K562 (cell line): ENCODE results near the gene MAPK4. TPM values are rescaled to one million over a fixed set of nuclear protein-coding genes. Genes with fewer than 3 reads are reported as not detected.

Experiments
- ATAC-seq: fragments of 200-7000 bp; cut with Tn5 transposase; 3 replicates; pipeline ENCODE4 v1.9.1; 2020; ENCODE audit warnings: moderate library complexity
- BruUV-seq: library from RNA; stranded (reverse); fragments of 400-500 nt; replicated peaks from 2 replicates; lab custom pipeline; 2021; lab: Mats Ljungman, UMichigan
- CTCF ChIA-PET: fragments of 300-600 bp; formaldehyde crosslinking; extraction: SDS; loops from one replicate; lab custom pipeline; 2021; ENCODE audit warnings: low intra/inter-chr PET ratio; lab: Yijun Ruan, JAX
- POLR2A ChIA-PET: fragments of 300-600, 350-650 bp; sonication (Branson Sonifier 250); formaldehyde crosslinking; extraction: SDS; loops from one replicate; lab custom pipeline; 2021; ENCODE audit warnings: antibody characterized with exemption, inconsistent platforms; lab: Yijun Ruan, JAX
- DNase-seq, 4 experiments: peaks; one replicate each; pipeline versions ENCODE4 v3.0.0 to v3.0.0-alpha.2; 2011 to 2018; ENCODE audit warnings: low spot score in 3 of 4, mixed read lengths in 3 of 4; ENCODE audit errors: extremely low read depth in 1 of 4
- FAIRE-seq: peaks from 2 replicates; lab custom pipeline; 2011; peaks lifted over from hg19 to GRCh38; lab: Jason Lieb, UNC
- H2AFZ ChIP-seq: 2 replicates; pipeline ENCODE4 v1.6.0; 2011; ENCODE audit warnings: low read depth, low read length, control low read depth, inconsistent platforms
- H3K27ac ChIP-seq: fragments of 200-600 bp; 3 replicates; pipeline ENCODE4 v1.8.0; 2011; ENCODE audit warnings: low read depth, mild to moderate bottlenecking, control low read depth, inconsistent platforms, low read length, moderate library complexity, mixed read lengths; ENCODE audit errors: extremely low read depth
- H3K27me3 ChIP-seq, 2 experiments: fragments of 300-600 bp in 1 of 2; 2 replicates in 1 of 2; 3 replicates in 1 of 2; pipeline versions ENCODE4 v1.6.0 to v1.8.0; 2011; ENCODE audit warnings: inconsistent platforms in 2 of 2, low read length in 2 of 2, mild to moderate bottlenecking in 1 of 2, mixed read lengths in 1 of 2, moderate library complexity in 1 of 2; ENCODE audit not compliant: control insufficient read depth in 2 of 2, insufficient read depth in 2 of 2
- H3K36me3 ChIP-seq: fragments of 300-600 bp; 3 replicates; pipeline ENCODE4 v1.8.0; 2011; ENCODE audit warnings: mild to moderate bottlenecking, low read length, inconsistent platforms; ENCODE audit not compliant: control insufficient read depth, insufficient read depth
- H3K4me1 ChIP-seq, 2 experiments: fragments of 200-600 bp in 1 of 2; replicated peaks in 1 of 2; 2 replicates in 1 of 2; 3 replicates in 1 of 2; pipeline versions ENCODE4 v1.5.1 to v1.8.0; 2011; ENCODE audit warnings: inconsistent platforms in 2 of 2, low read length in 2 of 2, mild to moderate bottlenecking in 1 of 2, mixed read lengths in 1 of 2, moderate library complexity in 1 of 2; ENCODE audit not compliant: control insufficient read depth in 2 of 2, insufficient read depth in 2 of 2
- H3K4me2 ChIP-seq: 2 replicates; pipeline ENCODE4 v1.6.1; 2011; ENCODE audit warnings: low read length, control low read depth, inconsistent platforms, mixed read lengths; ENCODE audit not compliant: insufficient read depth
- H3K4me3 ChIP-seq: fragments of 200-600 bp; sonication (generic), shearing (Covaris generic); 2 replicates; pipeline ENCODE4 v1.5.1; 2016; ENCODE audit warnings: control low read depth, inconsistent platforms
- H3K79me2 ChIP-seq: fragments of 200-600 bp; 3 replicates; pipeline ENCODE4 v1.8.0; 2011; ENCODE audit warnings: low read length, inconsistent platforms; ENCODE audit not compliant: control insufficient read depth, insufficient read depth
- H3K9ac ChIP-seq, 2 experiments: 2 replicates each; pipeline versions ENCODE4 v1.6.0 to v1.6.1; 2011; ENCODE audit warnings: low read depth in 2 of 2, low read length in 2 of 2, control low read depth in 1 of 2, inconsistent platforms in 1 of 2, mild to moderate bottlenecking in 1 of 2, mixed read lengths in 1 of 2; ENCODE audit not compliant: insufficient read depth in 1 of 2
- H3K9me1 ChIP-seq: one replicate; pipeline ENCODE4 v1.6.0; 2011; ENCODE audit warnings: inconsistent platforms, mild to moderate bottlenecking, low read length, moderate library complexity; ENCODE audit not compliant: control insufficient read depth, insufficient read depth
- H3K9me3 ChIP-seq: replicated peaks from 2 replicates; pipeline ENCODE4 v1.5.1; 2011; ENCODE audit warnings: low read depth, low read length, inconsistent platforms; ENCODE audit not compliant: control insufficient read depth, insufficient read depth
- H4K20me1 ChIP-seq: replicated peaks from 2 replicates; pipeline ENCODE4 v1.6.1; 2011; ENCODE audit warnings: low read length, inconsistent platforms, mixed read lengths; ENCODE audit not compliant: control insufficient read depth, insufficient read depth
- ATF7 ChIP-seq: fragments of 450-650 bp; IDR thresholded peaks from 2 replicates; pipeline ENCODE4 v1.7.1; 2014; ENCODE audit warnings: mild to moderate bottlenecking, moderate library complexity
- CEBPG ChIP-seq, 3 experiments: fragments of 200-800 bp in 1 of 3; sonication (Bioruptor generic) in 1 of 3; sonication (generic) in 1 of 3; formaldehyde crosslinking in 1 of 3; IDR thresholded peaks in 2 of 3; conservative IDR thresholded peaks in 1 of 3; 2 replicates each; pipeline versions ENCODE4 v1.6.1 to v1.8.0; 2016 to 2022; ENCODE audit warnings: missing compliant biosample characterization in 2 of 3, missing genetic modification characterization in 2 of 3, mild to moderate bottlenecking in 1 of 3, missing genetic modification reagents in 1 of 3
- NCOA1 ChIP-seq: fragments of 450-650 bp; IDR thresholded peaks from 2 replicates; pipeline ENCODE4 v1.6.1; 2016; ENCODE audit warnings: low read depth
- NR2F6 ChIP-seq: fragments of 450-650 bp; formaldehyde crosslinking; IDR thresholded peaks from 2 replicates; pipeline ENCODE4 v1.4.0; 2020; ENCODE audit warnings: mild to moderate bottlenecking
- SMARCE1 ChIP-seq: fragments of 450-650 bp; IDR thresholded peaks from 2 replicates; pipeline ENCODE4 v1.7.1; 2016; ENCODE audit warnings: mild to moderate bottlenecking
- ZFP30 ChIP-seq: fragments of 250-450 bp; sonication (Bioruptor Pico); IDR thresholded peaks from 2 replicates; pipeline ENCODE4 v1.8.0; 2022; ENCODE audit warnings: moderate library complexity, mild to moderate bottlenecking, inconsistent platforms, borderline replicate concordance
- ZNF134 ChIP-seq: fragments of 250-450 bp; sonication (Bioruptor Pico); conservative IDR thresholded peaks from 2 replicates; pipeline ENCODE4 v1.4.0; 2020
- ZNF507 ChIP-seq: conservative IDR thresholded peaks from 2 replicates; pipeline ENCODE4 v1.6.1; 2017; ENCODE audit warnings: missing genetic modification characterization, missing compliant biosample characterization
- ZNF583 ChIP-seq: fragments of 250-450 bp; sonication (Bioruptor Pico); IDR thresholded peaks from 2 replicates; pipeline ENCODE4 v1.4.0; 2020
- WGBS: fragments of 100-300 bp; shearing (Covaris generic); methylation state at CpG from one replicate; pipeline ENCODE4 v1.1.6; 2016; ENCODE audit warnings: low coverage, mixed read lengths; ENCODE audit not compliant: insufficient coverage; ENCODE audit errors: missing lambda C conversion rate; 5-methylcytosine and 5-hydroxymethylcytosine counted together
- in situ Hi-C: fragments of 300-500 bp; cut with MboI; formaldehyde crosslinking; loops from 4 replicates; pipeline ENCODE4 v1.15.0; 2018; ENCODE audit warnings: inconsistent platforms, mixed read lengths
- intact Hi-C: fragments of 100-400 bp; cut with micrococcal nuclease; formaldehyde crosslinking; loops from 2 replicates; pipeline ENCODE4 v1.14.2; 2022
- polyA plus RNA-seq, 8 experiments: library from polyadenylated mRNA; depleted of rRNA in 4 of 8; stranded (reverse) in 5 of 8; unstranded in 3 of 8; fragments of >200 nt; fragmentation: Nextera tagmentation in 2 of 8; fragmentation: Illumina TruSeq in 1 of 8; extraction: Ambion mirVana in 2 of 8; extraction: Trizol in 1 of 8; gene quantifications; 2 replicates each; pipeline versions ENCODE4 v1.2.1 to v1.2.3, GENCODE V29; 2011 to 2014; ENCODE audit warnings: inconsistent platforms in 1 of 8, missing spikeins in 1 of 8
- total RNA-seq, 7 experiments: library from RNA; depleted of rRNA in 6 of 7; stranded (reverse); fragments of >200 nt in 6 of 7; fragmentation: Illumina TruSeq in 2 of 7; extraction: Trizol in 2 of 7; gene quantifications; 2 replicates each; pipeline versions ENCODE4 v1.2.1 to v1.2.3, GENCODE V29; 2011 to 2021; ENCODE audit warnings: low replicate concordance in 1 of 7
- TF ChIP-seq, protein P1 (sequence below), 2 experiments: IDR thresholded peaks; 2 replicates each; pipeline ENCODE4 v1.6.1; 2011; ENCODE audit warnings: borderline replicate concordance in 1 of 2, control low read depth in 1 of 2, low read depth in 1 of 2, low read length in 1 of 2, mild to moderate bottlenecking in 1 of 2, mixed read lengths in 1 of 2, moderate library complexity in 1 of 2; ENCODE audit not compliant: insufficient read depth in 1 of 2, insufficient read length in 1 of 2, poor library complexity in 1 of 2, severe bottlenecking in 1 of 2; ENCODE audit errors: extremely low read depth in 1 of 2
- TF ChIP-seq, protein P2 (sequence below): fragments of 450-650 bp; IDR thresholded peaks from 2 replicates; pipeline ENCODE4 v1.6.1; 2016; ENCODE audit warnings: mild to moderate bottlenecking, moderate library complexity

MAPK4 gene
- total and polyA plus RNA-seq, 9 of the 15 experiments (the other 6 are each of a cell fraction or from before 2014, with no cell fraction given) = not detected

DNA sequence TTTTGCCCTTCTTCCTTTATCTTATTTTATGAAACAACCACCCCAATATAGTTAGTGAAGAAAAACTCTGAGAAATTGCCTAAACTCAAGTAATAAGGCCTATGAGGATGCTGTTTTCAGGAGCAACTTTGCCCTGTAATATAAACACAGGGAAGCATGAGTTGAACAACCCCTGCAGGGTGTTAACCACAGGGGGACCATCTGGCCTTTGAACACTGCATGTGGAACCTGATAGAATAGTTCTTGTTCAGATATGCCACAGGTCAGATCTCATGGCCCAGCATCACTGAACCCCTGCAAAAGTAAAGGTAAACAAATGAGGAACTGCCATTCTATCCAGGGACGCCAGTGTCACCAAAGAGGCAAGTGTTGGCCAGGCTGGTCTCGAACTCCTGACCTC, 82.6 kb downstream of the MAPK4 start:
- POLR2A ChIA-PET = no interaction called here
- no peak overlapping the region for H3K9ac ChIP-seq
- no peak for FAIRE-seq
- no peak overlapping the region for H3K27ac ChIP-seq
- 0% methylated on average over 2 of the region's 2 CpGs for WGBS
- CTCF ChIA-PET = no interaction called here
- H3K27me3 ChIP-seq = no peaks in the 10 kb centered on the region
- H3K36me3 ChIP-seq = no peaks in the 10 kb centered on the region
- H3K79me2 ChIP-seq = no peaks in the 10 kb centered on the region
- H3K9me1 ChIP-seq = no peaks in the 10 kb centered on the region
- no peak overlapping the region for H3K4me3 ChIP-seq
- H2AFZ ChIP-seq = no peak overlapping the region
- H3K4me2 ChIP-seq = no peak overlapping the region
- intact Hi-C loops = no loop called here
- no peaks in the 10 kb centered on the region for H3K9me3 ChIP-seq
- no peak for DNase-seq
- no TSS peak for BruUV-seq
- no peaks in the 10 kb centered on the region for H4K20me1 ChIP-seq
- in situ Hi-C loops = no loop called here
- ATAC-seq = no peak
- H3K4me1 ChIP-seq = no peaks in the 10 kb centered on the region
- TF ChIP-seq ZNF507 (no peak), ZFP30 (CRISPR knock-in tag) (no peak), ZNF134 (CRISPR knock-in tag) (no peak), CEBPG (CRISPR knock-in tag; IDR thresholded peaks at IDR 0.05) (no peak), CEBPG (tag; conservative IDR thresholded peaks at IDR 0.05 in 1 of 2, IDR thresholded peaks at IDR 0.05 in 1 of 2) (no peak), NR2F6 (CRISPR knock-in tag) (no peak), ZNF583 (CRISPR knock-in tag) (no peak), ATF7 (no peak), SMARCE1 (no peak), NCOA1 (no peak)
- TF ChIP-seq, protein P1, sequence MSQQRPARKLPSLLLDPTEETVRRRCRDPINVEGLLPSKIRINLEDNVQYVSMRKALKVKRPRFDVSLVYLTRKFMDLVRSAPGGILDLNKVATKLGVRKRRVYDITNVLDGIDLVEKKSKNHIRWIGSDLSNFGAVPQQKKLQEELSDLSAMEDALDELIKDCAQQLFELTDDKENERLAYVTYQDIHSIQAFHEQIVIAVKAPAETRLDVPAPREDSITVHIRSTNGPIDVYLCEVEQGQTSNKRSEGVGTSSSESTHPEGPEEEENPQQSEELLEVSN (IDR thresholded peaks at IDR 0.05; ENCODE audit: borderline replicate concordance in 1 of 2, extremely low read depth in 1 of 2, insufficient read depth in 1 of 2, insufficient read length in 1 of 2, low read depth in 1 of 2, low read length in 1 of 2, poor library complexity in 1 of 2, severe bottlenecking in 1 of 2) = no peak
- TF ChIP-seq, protein P2, sequence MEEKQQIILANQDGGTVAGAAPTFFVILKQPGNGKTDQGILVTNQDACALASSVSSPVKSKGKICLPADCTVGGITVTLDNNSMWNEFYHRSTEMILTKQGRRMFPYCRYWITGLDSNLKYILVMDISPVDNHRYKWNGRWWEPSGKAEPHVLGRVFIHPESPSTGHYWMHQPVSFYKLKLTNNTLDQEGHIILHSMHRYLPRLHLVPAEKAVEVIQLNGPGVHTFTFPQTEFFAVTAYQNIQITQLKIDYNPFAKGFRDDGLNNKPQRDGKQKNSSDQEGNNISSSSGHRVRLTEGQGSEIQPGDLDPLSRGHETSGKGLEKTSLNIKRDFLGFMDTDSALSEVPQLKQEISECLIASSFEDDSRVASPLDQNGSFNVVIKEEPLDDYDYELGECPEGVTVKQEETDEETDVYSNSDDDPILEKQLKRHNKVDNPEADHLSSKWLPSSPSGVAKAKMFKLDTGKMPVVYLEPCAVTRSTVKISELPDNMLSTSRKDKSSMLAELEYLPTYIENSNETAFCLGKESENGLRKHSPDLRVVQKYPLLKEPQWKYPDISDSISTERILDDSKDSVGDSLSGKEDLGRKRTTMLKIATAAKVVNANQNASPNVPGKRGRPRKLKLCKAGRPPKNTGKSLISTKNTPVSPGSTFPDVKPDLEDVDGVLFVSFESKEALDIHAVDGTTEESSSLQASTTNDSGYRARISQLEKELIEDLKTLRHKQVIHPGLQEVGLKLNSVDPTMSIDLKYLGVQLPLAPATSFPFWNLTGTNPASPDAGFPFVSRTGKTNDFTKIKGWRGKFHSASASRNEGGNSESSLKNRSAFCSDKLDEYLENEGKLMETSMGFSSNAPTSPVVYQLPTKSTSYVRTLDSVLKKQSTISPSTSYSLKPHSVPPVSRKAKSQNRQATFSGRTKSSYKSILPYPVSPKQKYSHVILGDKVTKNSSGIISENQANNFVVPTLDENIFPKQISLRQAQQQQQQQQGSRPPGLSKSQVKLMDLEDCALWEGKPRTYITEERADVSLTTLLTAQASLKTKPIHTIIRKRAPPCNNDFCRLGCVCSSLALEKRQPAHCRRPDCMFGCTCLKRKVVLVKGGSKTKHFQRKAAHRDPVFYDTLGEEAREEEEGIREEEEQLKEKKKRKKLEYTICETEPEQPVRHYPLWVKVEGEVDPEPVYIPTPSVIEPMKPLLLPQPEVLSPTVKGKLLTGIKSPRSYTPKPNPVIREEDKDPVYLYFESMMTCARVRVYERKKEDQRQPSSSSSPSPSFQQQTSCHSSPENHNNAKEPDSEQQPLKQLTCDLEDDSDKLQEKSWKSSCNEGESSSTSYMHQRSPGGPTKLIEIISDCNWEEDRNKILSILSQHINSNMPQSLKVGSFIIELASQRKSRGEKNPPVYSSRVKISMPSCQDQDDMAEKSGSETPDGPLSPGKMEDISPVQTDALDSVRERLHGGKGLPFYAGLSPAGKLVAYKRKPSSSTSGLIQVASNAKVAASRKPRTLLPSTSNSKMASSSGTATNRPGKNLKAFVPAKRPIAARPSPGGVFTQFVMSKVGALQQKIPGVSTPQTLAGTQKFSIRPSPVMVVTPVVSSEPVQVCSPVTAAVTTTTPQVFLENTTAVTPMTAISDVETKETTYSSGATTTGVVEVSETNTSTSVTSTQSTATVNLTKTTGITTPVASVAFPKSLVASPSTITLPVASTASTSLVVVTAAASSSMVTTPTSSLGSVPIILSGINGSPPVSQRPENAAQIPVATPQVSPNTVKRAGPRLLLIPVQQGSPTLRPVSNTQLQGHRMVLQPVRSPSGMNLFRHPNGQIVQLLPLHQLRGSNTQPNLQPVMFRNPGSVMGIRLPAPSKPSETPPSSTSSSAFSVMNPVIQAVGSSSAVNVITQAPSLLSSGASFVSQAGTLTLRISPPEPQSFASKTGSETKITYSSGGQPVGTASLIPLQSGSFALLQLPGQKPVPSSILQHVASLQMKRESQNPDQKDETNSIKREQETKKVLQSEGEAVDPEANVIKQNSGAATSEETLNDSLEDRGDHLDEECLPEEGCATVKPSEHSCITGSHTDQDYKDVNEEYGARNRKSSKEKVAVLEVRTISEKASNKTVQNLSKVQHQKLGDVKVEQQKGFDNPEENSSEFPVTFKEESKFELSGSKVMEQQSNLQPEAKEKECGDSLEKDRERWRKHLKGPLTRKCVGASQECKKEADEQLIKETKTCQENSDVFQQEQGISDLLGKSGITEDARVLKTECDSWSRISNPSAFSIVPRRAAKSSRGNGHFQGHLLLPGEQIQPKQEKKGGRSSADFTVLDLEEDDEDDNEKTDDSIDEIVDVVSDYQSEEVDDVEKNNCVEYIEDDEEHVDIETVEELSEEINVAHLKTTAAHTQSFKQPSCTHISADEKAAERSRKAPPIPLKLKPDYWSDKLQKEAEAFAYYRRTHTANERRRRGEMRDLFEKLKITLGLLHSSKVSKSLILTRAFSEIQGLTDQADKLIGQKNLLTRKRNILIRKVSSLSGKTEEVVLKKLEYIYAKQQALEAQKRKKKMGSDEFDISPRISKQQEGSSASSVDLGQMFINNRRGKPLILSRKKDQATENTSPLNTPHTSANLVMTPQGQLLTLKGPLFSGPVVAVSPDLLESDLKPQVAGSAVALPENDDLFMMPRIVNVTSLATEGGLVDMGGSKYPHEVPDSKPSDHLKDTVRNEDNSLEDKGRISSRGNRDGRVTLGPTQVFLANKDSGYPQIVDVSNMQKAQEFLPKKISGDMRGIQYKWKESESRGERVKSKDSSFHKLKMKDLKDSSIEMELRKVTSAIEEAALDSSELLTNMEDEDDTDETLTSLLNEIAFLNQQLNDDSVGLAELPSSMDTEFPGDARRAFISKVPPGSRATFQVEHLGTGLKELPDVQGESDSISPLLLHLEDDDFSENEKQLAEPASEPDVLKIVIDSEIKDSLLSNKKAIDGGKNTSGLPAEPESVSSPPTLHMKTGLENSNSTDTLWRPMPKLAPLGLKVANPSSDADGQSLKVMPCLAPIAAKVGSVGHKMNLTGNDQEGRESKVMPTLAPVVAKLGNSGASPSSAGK = no peak
